GM23338 (cell line): Measurements from ENCODE around the gene RPL21. TPM values are rescaled to one million over a fixed set of nuclear protein-coding genes. Genes with fewer than 3 reads are reported as not detected.

ENCODE experiments used
- ATAC-seq: fragments of 200-7000 bp; cut with Tn5 transposase; 3 replicates; pipeline ENCODE4 v1.9.1; 2020
- DNase-seq: peaks from one replicate; pipeline ENCODE4 v3.0.0-alpha.2; 2015; ENCODE audit warnings: low spot score
- H2AFZ ChIP-seq: fragments of 200-600 bp; sonication (generic); 2 replicates; pipeline ENCODE4 v1.8.0; 2016; ENCODE audit warnings: antibody characterized with exemption, mild to moderate bottlenecking, moderate library complexity
- H3F3A ChIP-seq: fragments of 200-600 bp; sonication (generic); replicated peaks from 2 replicates; pipeline ENCODE4 v1.8.0; 2017; ENCODE audit warnings: antibody characterized with exemption, mixed run types, low read depth
- H3K27ac ChIP-seq: fragments of 200-600 bp; sonication (generic); 2 replicates; pipeline ENCODE4 v1.6.1; 2016; ENCODE audit warnings: low read depth
- H3K27me3 ChIP-seq: fragments of 200-600 bp; sonication (generic); 2 replicates; pipeline ENCODE4 v1.8.0; 2016; ENCODE audit warnings: mild to moderate bottlenecking, mixed run types, moderate library complexity; ENCODE audit not compliant: insufficient read depth
- H3K36me3 ChIP-seq: fragments of 200-600 bp; sonication (generic); 2 replicates; pipeline ENCODE4 v1.8.0; 2016; ENCODE audit warnings: mild to moderate bottlenecking; ENCODE audit not compliant: insufficient read depth
- H3K4me1 ChIP-seq: fragments of 200-600 bp; sonication (generic); 2 replicates; pipeline ENCODE4 v1.8.0; 2016; ENCODE audit warnings: mild to moderate bottlenecking, moderate library complexity; ENCODE audit not compliant: insufficient read depth
- H3K4me2 ChIP-seq: fragments of 200-600 bp; sonication (generic); 2 replicates; pipeline ENCODE4 v1.7.1; 2017; ENCODE audit warnings: mixed run types
- H3K4me3 ChIP-seq: fragments of 200-600 bp; sonication (generic); 2 replicates; pipeline ENCODE4 v1.6.1; 2016; ENCODE audit warnings: mixed run types
- H3K79me2 ChIP-seq: fragments of 200-600 bp; sonication (generic); replicated peaks from 2 replicates; pipeline ENCODE4 v1.8.0; 2017; ENCODE audit warnings: mild to moderate bottlenecking; ENCODE audit not compliant: insufficient read depth
- H3K9me2 ChIP-seq: fragments of 200-600 bp; sonication (generic); 2 replicates; pipeline ENCODE4 v1.8.0; 2017; ENCODE audit not compliant: insufficient read depth
- H4K20me1 ChIP-seq: fragments of 200-600 bp; sonication (generic); replicated peaks from 2 replicates; pipeline ENCODE4 v1.8.0; 2017; ENCODE audit warnings: mild to moderate bottlenecking; ENCODE audit not compliant: insufficient read depth
- H3K27ac Mint-ChIP-seq: 2 replicates; pipeline ENCODE4 v1.8.0; 2020; ENCODE audit warnings: inconsistent platforms, mild to moderate bottlenecking, moderate library complexity, mixed read lengths
- H3K27me3 Mint-ChIP-seq: 3 replicates; pipeline ENCODE4 v1.8.0; 2022; ENCODE audit warnings: low read depth, mild to moderate bottlenecking, moderate library complexity, mixed read lengths, inconsistent platforms; ENCODE audit not compliant: insufficient read depth, poor library complexity
- H3K36me3 Mint-ChIP-seq: 3 replicates; pipeline ENCODE4 v1.8.0; 2021; ENCODE audit warnings: low read depth, mild to moderate bottlenecking, inconsistent platforms, moderate library complexity, mixed read lengths
- H3K4me1 Mint-ChIP-seq: 3 replicates; pipeline ENCODE4 v1.8.0; 2020; ENCODE audit warnings: mild to moderate bottlenecking, inconsistent platforms, mixed read lengths
- H3K4me3 Mint-ChIP-seq: 3 replicates; pipeline ENCODE4 v1.8.0; 2021; ENCODE audit warnings: moderate library complexity, mild to moderate bottlenecking, inconsistent platforms, mixed read lengths
- H3K9me3 Mint-ChIP-seq: 3 replicates; pipeline ENCODE4 v1.8.0; 2020; ENCODE audit warnings: moderate library complexity, mild to moderate bottlenecking, inconsistent platforms, mixed read lengths
- EZH2 ChIP-seq: fragments of 200-600 bp; sonication (generic); IDR thresholded peaks from one replicate; pipeline ENCODE4 v1.8.0; 2017; ENCODE audit warnings: antibody characterized with exemption, mild to moderate bottlenecking, low read depth; ENCODE audit not compliant: unreplicated experiment
- EZH2phosphoT487 ChIP-seq: fragments of 200-600 bp; sonication (generic); IDR thresholded peaks from one replicate; pipeline ENCODE4 v1.8.1; 2018; ENCODE audit warnings: antibody characterized with exemption; ENCODE audit not compliant: unreplicated experiment
- JUNB ChIP-seq: IDR thresholded peaks from one replicate; pipeline ENCODE4 v1.6.1; 2016; ENCODE audit warnings: antibody characterized with exemption; ENCODE audit not compliant: unreplicated experiment
- NANOG ChIP-seq: IDR thresholded peaks from 2 replicates; pipeline ENCODE4 v1.6.1; 2016; ENCODE audit warnings: antibody characterized with exemption, borderline replicate concordance
- POLR2AphosphoS5 ChIP-seq: IDR thresholded peaks from 2 replicates; pipeline ENCODE4 v1.6.1; 2016; ENCODE audit warnings: antibody characterized with exemption, low read depth
- polyA plus RNA-seq: library from polyadenylated mRNA; unstranded; fragments of >200 nt; fragmentation: Nextera tagmentation; extraction: Ambion mirVana; gene quantifications from 2 replicates; pipeline ENCODE4 v1.2.1, GENCODE V29; 2016
- total RNA-seq: library from RNA; depleted of rRNA; stranded (reverse); fragments of >200 nt; shearing (Covaris generic); gene quantifications from 2 replicates; pipeline ENCODE4 v1.2.3, GENCODE V29; 2014
- TF ChIP-seq, protein P1 (sequence below): IDR thresholded peaks from 2 replicates; pipeline ENCODE4 v1.6.1; 2016; ENCODE audit warnings: antibody characterized with exemption
- TF ChIP-seq, protein P2 (sequence below): IDR thresholded peaks from one replicate; pipeline ENCODE4 v1.6.1; 2018; ENCODE audit warnings: antibody characterized with exemption; ENCODE audit not compliant: unreplicated experiment
- TF ChIP-seq, protein P3 (sequence below): fragments of 250-450 bp; sonication (Bioruptor Pico); IDR thresholded peaks from 2 replicates; pipeline ENCODE4 v1.5.0; 2020; ENCODE audit warnings: mild to moderate bottlenecking, moderate library complexity
- TF ChIP-seq, protein P4 (sequence below), 2 experiments: fragments of 200-600 bp in 1 of 2; sonication (generic) in 1 of 2; conservative IDR thresholded peaks; 2 replicates each; pipeline versions ENCODE4 v1.5.1 to v1.6.1; 2016 to 2017; ENCODE audit warnings: antibody characterized with exemption in 2 of 2, low read depth in 2 of 2, mild to moderate bottlenecking in 2 of 2, moderate library complexity in 1 of 2

The RPL21 gene
- total and polyA plus RNA-seq, 2 experiments from 2014 or later: 1,037 to 1,343 TPM

DNA sequence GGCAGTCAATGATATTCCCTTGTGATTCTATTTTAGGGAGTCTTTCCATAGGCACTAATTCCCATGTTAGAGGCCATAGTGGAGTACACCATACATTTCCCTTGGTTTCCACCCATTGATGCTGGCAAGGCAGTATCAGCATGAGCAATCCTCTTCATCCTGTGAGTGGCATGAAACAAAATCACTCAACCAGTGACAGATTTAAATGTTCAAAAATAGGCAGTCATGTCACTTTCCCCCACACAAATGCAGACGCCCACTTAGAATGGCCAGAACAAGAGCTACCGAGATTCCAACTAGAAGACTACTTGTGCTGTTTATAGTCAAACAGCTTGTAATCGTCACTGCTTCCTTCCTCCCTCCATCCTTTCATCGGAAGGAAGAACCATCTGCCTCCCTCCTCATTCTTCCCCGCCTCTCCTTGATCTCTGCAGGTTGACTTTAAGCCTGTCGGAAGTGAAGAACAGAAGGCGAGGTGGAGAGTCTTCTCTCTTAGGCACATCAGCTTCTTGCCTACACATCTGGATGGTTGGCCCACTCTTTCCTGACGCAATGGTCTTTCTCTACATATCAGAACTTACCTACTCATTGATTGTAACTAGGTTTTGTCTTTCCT lies 41.8 kb downstream of the RPL21 start (continued):
- no peak for TF ChIP-seq POLR2AphosphoS5

DNA sequence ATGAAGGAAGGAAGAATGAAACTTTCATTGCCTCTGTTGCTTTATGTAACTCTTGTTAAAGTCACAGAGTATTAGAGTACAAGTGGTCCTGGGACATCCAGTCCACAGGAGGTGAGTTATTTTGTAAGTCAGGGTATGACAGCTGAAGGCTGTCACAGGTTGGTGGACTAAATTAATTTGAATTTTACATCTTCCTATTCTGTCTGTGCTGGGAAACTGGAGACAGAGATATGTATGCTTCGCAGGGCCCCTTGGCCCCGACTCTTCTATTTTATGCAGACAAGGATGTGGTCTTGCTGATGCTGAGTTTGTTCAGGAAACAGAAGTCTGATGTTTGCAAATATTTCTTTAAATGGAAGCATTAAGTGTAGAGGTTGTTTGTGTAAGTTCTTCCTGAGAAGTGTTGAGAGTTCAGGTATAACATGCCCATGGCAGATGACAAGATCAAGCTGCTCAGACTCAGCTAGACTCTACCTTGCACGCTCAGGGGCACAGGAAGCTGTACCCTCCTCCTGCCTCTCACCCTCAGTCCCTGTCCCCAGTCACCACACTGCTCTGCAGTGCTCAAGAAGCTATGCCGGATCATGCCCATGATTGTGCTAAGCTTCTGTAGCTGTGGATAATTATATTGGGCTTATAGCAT lies 42.6 kb downstream of the RPL21 start:
- H3K4me3 Mint-ChIP-seq: no peak overlapping the region
- H3K9me2 ChIP-seq: no peaks in the 10 kb centered on the region
- H3K4me1 ChIP-seq: no peaks in the 10 kb centered on the region
- no peaks in the 10 kb centered on the region for H3K27me3 Mint-ChIP-seq
- no peaks in the 10 kb centered on the region for H3K36me3 ChIP-seq
- peaks cover 2% of the 10 kb centered on the region; the same call in 1 of the 3 replicates for H3K9me3 Mint-ChIP-seq
- no peak overlapping the region for H3K27ac ChIP-seq
- ATAC-seq (no peak), DNase-seq (no peak)
- H3K27ac Mint-ChIP-seq: no peak overlapping the region
- TF ChIP-seq, protein P1, sequence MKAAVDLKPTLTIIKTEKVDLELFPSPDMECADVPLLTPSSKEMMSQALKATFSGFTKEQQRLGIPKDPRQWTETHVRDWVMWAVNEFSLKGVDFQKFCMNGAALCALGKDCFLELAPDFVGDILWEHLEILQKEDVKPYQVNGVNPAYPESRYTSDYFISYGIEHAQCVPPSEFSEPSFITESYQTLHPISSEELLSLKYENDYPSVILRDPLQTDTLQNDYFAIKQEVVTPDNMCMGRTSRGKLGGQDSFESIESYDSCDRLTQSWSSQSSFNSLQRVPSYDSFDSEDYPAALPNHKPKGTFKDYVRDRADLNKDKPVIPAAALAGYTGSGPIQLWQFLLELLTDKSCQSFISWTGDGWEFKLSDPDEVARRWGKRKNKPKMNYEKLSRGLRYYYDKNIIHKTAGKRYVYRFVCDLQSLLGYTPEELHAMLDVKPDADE: no peak
- TF ChIP-seq EZH2phosphoT487 (no peak), NANOG (no peak), POLR2AphosphoS5 (no peak), EZH2 (no peak), JUNB (no peak)
- TF ChIP-seq, protein P2, sequence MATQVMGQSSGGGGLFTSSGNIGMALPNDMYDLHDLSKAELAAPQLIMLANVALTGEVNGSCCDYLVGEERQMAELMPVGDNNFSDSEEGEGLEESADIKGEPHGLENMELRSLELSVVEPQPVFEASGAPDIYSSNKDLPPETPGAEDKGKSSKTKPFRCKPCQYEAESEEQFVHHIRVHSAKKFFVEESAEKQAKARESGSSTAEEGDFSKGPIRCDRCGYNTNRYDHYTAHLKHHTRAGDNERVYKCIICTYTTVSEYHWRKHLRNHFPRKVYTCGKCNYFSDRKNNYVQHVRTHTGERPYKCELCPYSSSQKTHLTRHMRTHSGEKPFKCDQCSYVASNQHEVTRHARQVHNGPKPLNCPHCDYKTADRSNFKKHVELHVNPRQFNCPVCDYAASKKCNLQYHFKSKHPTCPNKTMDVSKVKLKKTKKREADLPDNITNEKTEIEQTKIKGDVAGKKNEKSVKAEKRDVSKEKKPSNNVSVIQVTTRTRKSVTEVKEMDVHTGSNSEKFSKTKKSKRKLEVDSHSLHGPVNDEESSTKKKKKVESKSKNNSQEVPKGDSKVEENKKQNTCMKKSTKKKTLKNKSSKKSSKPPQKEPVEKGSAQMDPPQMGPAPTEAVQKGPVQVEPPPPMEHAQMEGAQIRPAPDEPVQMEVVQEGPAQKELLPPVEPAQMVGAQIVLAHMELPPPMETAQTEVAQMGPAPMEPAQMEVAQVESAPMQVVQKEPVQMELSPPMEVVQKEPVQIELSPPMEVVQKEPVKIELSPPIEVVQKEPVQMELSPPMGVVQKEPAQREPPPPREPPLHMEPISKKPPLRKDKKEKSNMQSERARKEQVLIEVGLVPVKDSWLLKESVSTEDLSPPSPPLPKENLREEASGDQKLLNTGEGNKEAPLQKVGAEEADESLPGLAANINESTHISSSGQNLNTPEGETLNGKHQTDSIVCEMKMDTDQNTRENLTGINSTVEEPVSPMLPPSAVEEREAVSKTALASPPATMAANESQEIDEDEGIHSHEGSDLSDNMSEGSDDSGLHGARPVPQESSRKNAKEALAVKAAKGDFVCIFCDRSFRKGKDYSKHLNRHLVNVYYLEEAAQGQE: no peak
- TF ChIP-seq, protein P3, sequence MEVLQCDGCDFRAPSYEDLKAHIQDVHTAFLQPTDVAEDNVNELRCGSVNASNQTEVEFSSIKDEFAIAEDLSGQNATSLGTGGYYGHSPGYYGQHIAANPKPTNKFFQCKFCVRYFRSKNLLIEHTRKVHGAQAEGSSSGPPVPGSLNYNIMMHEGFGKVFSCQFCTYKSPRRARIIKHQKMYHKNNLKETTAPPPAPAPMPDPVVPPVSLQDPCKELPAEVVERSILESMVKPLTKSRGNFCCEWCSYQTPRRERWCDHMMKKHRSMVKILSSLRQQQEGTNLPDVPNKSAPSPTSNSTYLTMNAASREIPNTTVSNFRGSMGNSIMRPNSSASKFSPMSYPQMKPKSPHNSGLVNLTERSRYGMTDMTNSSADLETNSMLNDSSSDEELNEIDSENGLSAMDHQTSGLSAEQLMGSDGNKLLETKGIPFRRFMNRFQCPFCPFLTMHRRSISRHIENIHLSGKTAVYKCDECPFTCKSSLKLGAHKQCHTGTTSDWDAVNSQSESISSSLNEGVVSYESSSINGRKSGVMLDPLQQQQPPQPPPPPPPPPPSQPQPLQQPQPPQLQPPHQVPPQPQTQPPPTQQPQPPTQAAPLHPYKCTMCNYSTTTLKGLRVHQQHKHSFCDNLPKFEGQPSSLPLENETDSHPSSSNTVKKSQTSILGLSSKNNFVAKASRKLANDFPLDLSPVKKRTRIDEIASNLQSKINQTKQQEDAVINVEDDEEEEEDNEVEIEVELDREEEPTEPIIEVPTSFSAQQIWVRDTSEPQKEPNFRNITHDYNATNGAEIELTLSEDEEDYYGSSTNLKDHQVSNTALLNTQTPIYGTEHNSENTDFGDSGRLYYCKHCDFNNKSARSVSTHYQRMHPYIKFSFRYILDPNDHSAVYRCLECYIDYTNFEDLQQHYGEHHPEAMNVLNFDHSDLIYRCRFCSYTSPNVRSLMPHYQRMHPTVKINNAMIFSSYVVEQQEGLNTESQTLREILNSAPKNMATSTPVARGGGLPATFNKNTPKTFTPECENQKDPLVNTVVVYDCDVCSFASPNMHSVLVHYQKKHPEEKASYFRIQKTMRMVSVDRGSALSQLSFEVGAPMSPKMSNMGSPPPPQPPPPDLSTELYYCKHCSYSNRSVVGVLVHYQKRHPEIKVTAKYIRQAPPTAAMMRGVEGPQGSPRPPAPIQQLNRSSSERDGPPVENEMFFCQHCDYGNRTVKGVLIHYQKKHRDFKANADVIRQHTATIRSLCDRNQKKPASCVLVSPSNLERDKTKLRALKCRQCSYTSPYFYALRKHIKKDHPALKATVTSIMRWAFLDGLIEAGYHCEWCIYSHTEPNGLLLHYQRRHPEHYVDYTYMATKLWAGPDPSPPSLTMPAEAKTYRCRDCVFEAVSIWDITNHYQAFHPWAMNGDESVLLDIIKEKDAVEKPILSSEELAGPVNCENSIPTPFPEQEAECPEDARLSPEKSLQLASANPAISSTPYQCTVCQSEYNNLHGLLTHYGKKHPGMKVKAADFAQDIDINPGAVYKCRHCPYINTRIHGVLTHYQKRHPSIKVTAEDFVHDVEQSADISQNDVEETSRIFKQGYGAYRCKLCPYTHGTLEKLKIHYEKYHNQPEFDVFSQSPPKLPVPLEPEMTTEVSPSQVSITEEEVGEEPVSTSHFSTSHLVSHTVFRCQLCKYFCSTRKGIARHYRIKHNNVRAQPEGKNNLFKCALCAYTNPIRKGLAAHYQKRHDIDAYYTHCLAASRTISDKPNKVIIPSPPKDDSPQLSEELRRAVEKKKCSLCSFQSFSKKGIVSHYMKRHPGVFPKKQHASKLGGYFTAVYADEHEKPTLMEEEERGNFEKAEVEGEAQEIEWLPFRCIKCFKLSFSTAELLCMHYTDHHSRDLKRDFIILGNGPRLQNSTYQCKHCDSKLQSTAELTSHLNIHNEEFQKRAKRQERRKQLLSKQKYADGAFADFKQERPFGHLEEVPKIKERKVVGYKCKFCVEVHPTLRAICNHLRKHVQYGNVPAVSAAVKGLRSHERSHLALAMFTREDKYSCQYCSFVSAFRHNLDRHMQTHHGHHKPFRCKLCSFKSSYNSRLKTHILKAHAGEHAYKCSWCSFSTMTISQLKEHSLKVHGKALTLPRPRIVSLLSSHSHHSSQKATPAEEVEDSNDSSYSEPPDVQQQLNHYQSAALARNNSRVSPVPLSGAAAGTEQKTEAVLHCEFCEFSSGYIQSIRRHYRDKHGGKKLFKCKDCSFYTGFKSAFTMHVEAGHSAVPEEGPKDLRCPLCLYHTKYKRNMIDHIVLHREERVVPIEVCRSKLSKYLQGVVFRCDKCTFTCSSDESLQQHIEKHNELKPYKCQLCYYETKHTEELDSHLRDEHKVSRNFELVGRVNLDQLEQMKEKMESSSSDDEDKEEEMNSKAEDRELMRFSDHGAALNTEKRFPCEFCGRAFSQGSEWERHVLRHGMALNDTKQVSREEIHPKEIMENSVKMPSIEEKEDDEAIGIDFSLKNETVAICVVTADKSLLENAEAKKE (CRISPR knock-in tag): no peak
- TF ChIP-seq, protein P4, sequence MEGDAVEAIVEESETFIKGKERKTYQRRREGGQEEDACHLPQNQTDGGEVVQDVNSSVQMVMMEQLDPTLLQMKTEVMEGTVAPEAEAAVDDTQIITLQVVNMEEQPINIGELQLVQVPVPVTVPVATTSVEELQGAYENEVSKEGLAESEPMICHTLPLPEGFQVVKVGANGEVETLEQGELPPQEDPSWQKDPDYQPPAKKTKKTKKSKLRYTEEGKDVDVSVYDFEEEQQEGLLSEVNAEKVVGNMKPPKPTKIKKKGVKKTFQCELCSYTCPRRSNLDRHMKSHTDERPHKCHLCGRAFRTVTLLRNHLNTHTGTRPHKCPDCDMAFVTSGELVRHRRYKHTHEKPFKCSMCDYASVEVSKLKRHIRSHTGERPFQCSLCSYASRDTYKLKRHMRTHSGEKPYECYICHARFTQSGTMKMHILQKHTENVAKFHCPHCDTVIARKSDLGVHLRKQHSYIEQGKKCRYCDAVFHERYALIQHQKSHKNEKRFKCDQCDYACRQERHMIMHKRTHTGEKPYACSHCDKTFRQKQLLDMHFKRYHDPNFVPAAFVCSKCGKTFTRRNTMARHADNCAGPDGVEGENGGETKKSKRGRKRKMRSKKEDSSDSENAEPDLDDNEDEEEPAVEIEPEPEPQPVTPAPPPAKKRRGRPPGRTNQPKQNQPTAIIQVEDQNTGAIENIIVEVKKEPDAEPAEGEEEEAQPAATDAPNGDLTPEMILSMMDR (conservative IDR thresholded peaks at IDR 0.05; ENCODE audit: low read depth in 2 of 2): no peak
- no peak overlapping the region for H2AFZ ChIP-seq
- H3F3A ChIP-seq: no peaks in the 10 kb centered on the region
- no peaks in the 10 kb centered on the region for H4K20me1 ChIP-seq
- H3K79me2 ChIP-seq: no peaks in the 10 kb centered on the region
- H3K27me3 ChIP-seq: no peaks in the 10 kb centered on the region
- no peak overlapping the region for H3K4me3 ChIP-seq
- no peak overlapping the region for H3K4me2 ChIP-seq
- H3K4me1 Mint-ChIP-seq: no peaks in the 10 kb centered on the region; the same call in 2 of the 3 replicates
- H3K36me3 Mint-ChIP-seq: no peaks in the 10 kb centered on the region
